GM12878 (cell line): ENCODE measurements around the gene SIGLECL1. TPM values are rescaled to one million over a fixed set of nuclear protein-coding genes. Genes with fewer than 3 reads are reported as not detected.

Source experiments
- ATAC-seq: fragments of 200-7000 bp; cut with Tn5 transposase; 3 replicates; pipeline ENCODE4 v1.9.1; 2020; ENCODE audit warnings: mild to moderate bottlenecking, moderate library complexity
- BruUV-seq: library from RNA; stranded (reverse); fragments of 400-500 nt; replicated peaks from 2 replicates; lab custom pipeline; 2021; lab: Mats Ljungman, UMichigan
- CTCF ChIA-PET: fragments of 300-600 bp; sonication (Branson Sonifier 250); formaldehyde crosslinking; extraction: SDS; loops from one replicate; lab custom pipeline; 2021; ENCODE audit warnings: inconsistent platforms; lab: Yijun Ruan, JAX
- POLR2A ChIA-PET: fragments of 350-600 bp; formaldehyde crosslinking; extraction: SDS; loops from one replicate; lab custom pipeline; 2021; ENCODE audit warnings: inconsistent platforms; lab: Charles Lee
- RAD21 ChIA-PET: fragments of 300-600 bp; sonication (Branson Sonifier 250); formaldehyde crosslinking; loops from one replicate; lab custom pipeline; 2023; ENCODE audit warnings: antibody characterized with exemption; ENCODE audit not compliant: unreplicated experiment; lab: Charles Lee
- SMC1A ChIA-PET: fragments of 300-600 bp; sonication (Branson Sonifier 250); formaldehyde crosslinking; loops from one replicate; lab custom pipeline; 2023; ENCODE audit not compliant: unreplicated experiment, uncharacterized antibody; lab: Charles Lee
- DNase-seq: peaks from one replicate; pipeline ENCODE4 v3.0.0-alpha.2; 2011; ENCODE audit warnings: low read depth, low spot score
- FAIRE-seq: peaks from 3 replicates; lab custom pipeline; 2011; peaks lifted over from hg19 to GRCh38; lab: Jason Lieb, UNC
- H2AFZ ChIP-seq: 2 replicates; pipeline ENCODE4 v1.6.0; 2011; ENCODE audit warnings: low read depth, low read length, control low read depth; ENCODE audit not compliant: control insufficient read depth
- H3K27ac ChIP-seq: 2 replicates; pipeline ENCODE4 v1.5.1; 2011; ENCODE audit warnings: control low read depth; ENCODE audit not compliant: control insufficient read depth, insufficient read depth
- H3K27me3 ChIP-seq, 2 experiments: replicated peaks in 1 of 2; 2 replicates each; pipeline versions ENCODE4 v1.6.0 to v1.6.1; 2011; ENCODE audit warnings: low read length in 1 of 2; ENCODE audit not compliant: control insufficient read depth in 2 of 2, insufficient read depth in 2 of 2
- H3K36me3 ChIP-seq, 2 experiments: 2 replicates each; pipeline ENCODE4 v1.5.1; 2011; ENCODE audit warnings: low read length in 1 of 2; ENCODE audit not compliant: control insufficient read depth in 2 of 2, insufficient read depth in 2 of 2
- H3K4me1 ChIP-seq: 2 replicates; pipeline ENCODE4 v1.6.1; 2011; ENCODE audit warnings: mild to moderate bottlenecking, low read length, moderate library complexity, mixed read lengths; ENCODE audit not compliant: control insufficient read depth, insufficient read depth
- H3K4me2 ChIP-seq: 2 replicates; pipeline ENCODE4 v1.6.0; 2011; ENCODE audit warnings: control low read depth; ENCODE audit not compliant: control insufficient read depth, insufficient read depth
- H3K4me3 ChIP-seq: fragments of 200-600 bp; sonication (generic); 2 replicates; pipeline ENCODE4 v1.5.1; 2016
- H3K79me2 ChIP-seq: 2 replicates; pipeline ENCODE4 v1.6.0; 2011; ENCODE audit warnings: low read length; ENCODE audit not compliant: control insufficient read depth, insufficient read depth
- H3K9ac ChIP-seq: 2 replicates; pipeline ENCODE4 v1.8.0; 2011; ENCODE audit warnings: low read length, control low read depth, mixed read lengths; ENCODE audit not compliant: control insufficient read depth, insufficient read depth
- H3K9me3 ChIP-seq: replicated peaks from 3 replicates; pipeline ENCODE4 v1.5.1; 2011; ENCODE audit warnings: mild to moderate bottlenecking, low read length; ENCODE audit not compliant: control insufficient read depth, insufficient read depth
- H4K20me1 ChIP-seq: 2 replicates; pipeline ENCODE4 v1.6.0; 2011; ENCODE audit not compliant: control insufficient read depth, insufficient read depth
- BACH1 ChIP-seq: fragments of 450-650 bp; IDR thresholded peaks from 2 replicates; pipeline ENCODE4 v1.6.1; 2017; ENCODE audit warnings: mild to moderate bottlenecking, borderline replicate concordance
- CREM ChIP-seq: IDR thresholded peaks from 2 replicates; pipeline ENCODE4 v1.6.1; 2014; ENCODE audit warnings: antibody characterized with exemption, low read depth
- CUX1 ChIP-seq: IDR thresholded peaks from 2 replicates; pipeline ENCODE4 v1.6.1; 2012; ENCODE audit warnings: improper control_type of control experiment, low read depth, low read length; ENCODE audit not compliant: insufficient replicate concordance
- FOS ChIP-seq: IDR thresholded peaks from 3 replicates; pipeline ENCODE4 v1.6.1; 2011; ENCODE audit warnings: borderline replicate concordance; ENCODE audit not compliant: insufficient read length; ENCODE audit errors: extremely low read depth
- JUND ChIP-seq: IDR thresholded peaks from 2 replicates; pipeline ENCODE4 v1.6.1; 2012; ENCODE audit warnings: low read depth, mild to moderate bottlenecking, low read length, improper control_type of control experiment, moderate library complexity
- LARP7 ChIP-seq: fragments of 450-650 bp; IDR thresholded peaks from 2 replicates; pipeline ENCODE4 v1.6.1; 2017; ENCODE audit warnings: mild to moderate bottlenecking
- MLLT1 ChIP-seq: fragments of 450-650 bp; IDR thresholded peaks from 2 replicates; pipeline ENCODE4 v1.6.1; 2016; ENCODE audit warnings: mild to moderate bottlenecking
- MTA3 ChIP-seq: IDR thresholded peaks from 2 replicates; pipeline ENCODE4 v1.6.1; 2012; ENCODE audit warnings: low read length, inconsistent platforms, borderline replicate concordance
- RB1 ChIP-seq: fragments of 450-650 bp; formaldehyde crosslinking; IDR thresholded peaks from 2 replicates; pipeline ENCODE4 v1.6.1; 2017; ENCODE audit warnings: mild to moderate bottlenecking, borderline replicate concordance
- RUNX3 ChIP-seq: IDR thresholded peaks from 2 replicates; pipeline ENCODE4 v1.6.1; 2012; ENCODE audit warnings: low read length, inconsistent platforms
- SMAD5 ChIP-seq: IDR thresholded peaks from 2 replicates; pipeline ENCODE4 v1.6.1; 2016; ENCODE audit warnings: antibody characterized with exemption, low read depth
- SMARCA5 ChIP-seq: fragments of 450-650 bp; IDR thresholded peaks from 2 replicates; pipeline ENCODE4 v1.6.1; 2017; ENCODE audit warnings: mild to moderate bottlenecking
- TARDBP ChIP-seq: IDR thresholded peaks from 2 replicates; pipeline ENCODE4 v1.6.1; 2016; ENCODE audit warnings: borderline replicate concordance
- ZNF24 ChIP-seq: fragments of 450-650 bp; IDR thresholded peaks from 2 replicates; pipeline ENCODE4 v1.6.1; 2017; ENCODE audit warnings: antibody characterized with exemption, mild to moderate bottlenecking
- ZNF592 ChIP-seq: fragments of 450-650 bp; IDR thresholded peaks from 2 replicates; pipeline ENCODE4 v1.6.1; 2017; ENCODE audit warnings: mild to moderate bottlenecking, moderate library complexity
- WGBS: methylation state at CpG from one replicate; pipeline ENCODE4 v1.1.6; 2016; ENCODE audit warnings: low lambda C conversion rate; ENCODE audit not compliant: insufficient replicate concordance, insufficient coverage; ENCODE audit errors: missing lambda C conversion rate; 5-methylcytosine and 5-hydroxymethylcytosine counted together
- in situ Hi-C: fragments of 300-500 bp; cut with MboI; formaldehyde crosslinking; loops from 9 replicates; pipeline ENCODE4 v1.14.3; 2018; ENCODE audit warnings: mixed read lengths
- intact Hi-C: fragments of 100-400 bp; cut with micrococcal nuclease; formaldehyde crosslinking; loops from one replicate; pipeline ENCODE4 v1.14.2; 2022; ENCODE audit not compliant: unreplicated experiment
- polyA plus RNA-seq, 11 experiments: library from polyadenylated mRNA; depleted of rRNA in 4 of 11; unstranded in 6 of 11; stranded (reverse) in 5 of 11; fragments of >200 nt; fragmentation: Nextera tagmentation in 4 of 11; fragmentation: Illumina TruSeq in 1 of 11; extraction: Ambion mirVana in 4 of 11; extraction: Trizol in 1 of 11; gene quantifications; 1 replicate in 1 of 11; 2 replicates in 10 of 11; pipeline versions ENCODE4 v1.2.1 to v1.2.3, GENCODE V29; 2011 to 2016; ENCODE audit warnings: inconsistent platforms in 2 of 11, missing spikeins in 2 of 11, low read depth in 1 of 11
- total RNA-seq, 4 experiments: library from RNA; depleted of rRNA in 3 of 4; stranded (reverse); fragments of >200 nt in 3 of 4; fragmentation: Illumina TruSeq in 1 of 4; extraction: Trizol in 1 of 4; gene quantifications; 2 replicates each; pipeline versions ENCODE4 v1.2.1 to v1.2.3, GENCODE V29; 2013 to 2021

Gene SIGLECL1
- total and polyA plus RNA-seq, 10 of the 15 experiments (the other 5 are each of a cell fraction or from before 2014, with no cell fraction given) = not detected

GRCh38 chr19:51316688-51317087 is 65.8 kb downstream of the SIGLECL1 start:
- H3K4me2 ChIP-seq = no peak overlapping the region
- no TSS peak for BruUV-seq
- H3K9ac ChIP-seq = no peak overlapping the region
- H3K9me3 ChIP-seq = no peaks in the 10 kb centered on the region; the same call in 2 of the 3 replicates
- no peak for FAIRE-seq
- no peaks in the 10 kb centered on the region for H4K20me1 ChIP-seq
- H3K36me3 ChIP-seq = no peaks in the 10 kb centered on the region
- RAD21 ChIA-PET = no interaction called here
- no peak for ATAC-seq
- no peak overlapping the region for H3K27ac ChIP-seq
- in situ Hi-C loops (no loop called here), intact Hi-C loops (no loop called here)
- WGBS = 20% methylated on average over 5 of the region's 8 CpGs
- no peak overlapping the region for H3K4me3 ChIP-seq
- SMC1A ChIA-PET = no interaction called here
- no peak for DNase-seq
- TF ChIP-seq FOS = no peak
- TF ChIP-seq RB1 = no peak
- no peak for TF ChIP-seq MLLT1
- no peak for TF ChIP-seq ZNF24
- no peak for TF ChIP-seq SMAD5
- no peak for TF ChIP-seq CUX1
- TF ChIP-seq BACH1 = no peak
- no peak for TF ChIP-seq CREM
- no peak for TF ChIP-seq LARP7
- no peak for TF ChIP-seq ZNF592
- TF ChIP-seq JUND = no peak
- no peak for TF ChIP-seq SMARCA5
- TF ChIP-seq TARDBP = no peak
- no peak for TF ChIP-seq MTA3
- TF ChIP-seq RUNX3 = no peak
- no peak overlapping the region for H2AFZ ChIP-seq
- no peaks in the 10 kb centered on the region for H3K4me1 ChIP-seq
- POLR2A ChIA-PET = no interaction called here
- H3K27me3 ChIP-seq = peaks cover 0 to 5% of the 10 kb centered on the region in 2 experiments; a peak in 1 of 4 replicates
- CTCF ChIA-PET = no interaction called here
- H3K79me2 ChIP-seq = no peaks in the 10 kb centered on the region
